Superior temporal gyrus (tissue), 1 donor: ENCODE measurements around the gene DEDD2.

Experiments used
- DNase-seq: peaks from one replicate; pipeline ENCODE4 v3.0.0-alpha.2; 2016; ENCODE audit errors: extremely low spot score

The DEDD2 gene

DNA sequence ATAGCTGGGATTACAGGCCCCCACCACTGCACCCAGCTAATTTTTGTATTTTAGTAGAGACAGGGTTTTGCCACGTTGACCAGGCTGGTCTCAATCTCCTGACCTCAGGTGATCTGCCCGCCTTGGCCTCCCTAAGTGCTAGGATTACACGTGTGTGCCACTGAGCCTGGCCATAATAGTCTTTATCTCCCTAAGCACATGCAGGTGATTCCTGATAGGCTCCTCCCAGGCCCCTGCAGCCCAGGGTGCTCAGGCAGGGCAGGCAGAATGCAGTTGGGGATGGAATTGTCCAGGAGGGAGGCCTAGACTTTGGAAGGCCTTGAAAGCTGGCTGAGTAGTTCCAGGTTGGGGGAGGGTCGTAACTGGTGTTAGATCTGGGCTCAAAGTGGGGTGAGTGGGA lies 11.2 kb upstream of the DEDD2 start:
- DNase-seq, result no peak

DNA sequence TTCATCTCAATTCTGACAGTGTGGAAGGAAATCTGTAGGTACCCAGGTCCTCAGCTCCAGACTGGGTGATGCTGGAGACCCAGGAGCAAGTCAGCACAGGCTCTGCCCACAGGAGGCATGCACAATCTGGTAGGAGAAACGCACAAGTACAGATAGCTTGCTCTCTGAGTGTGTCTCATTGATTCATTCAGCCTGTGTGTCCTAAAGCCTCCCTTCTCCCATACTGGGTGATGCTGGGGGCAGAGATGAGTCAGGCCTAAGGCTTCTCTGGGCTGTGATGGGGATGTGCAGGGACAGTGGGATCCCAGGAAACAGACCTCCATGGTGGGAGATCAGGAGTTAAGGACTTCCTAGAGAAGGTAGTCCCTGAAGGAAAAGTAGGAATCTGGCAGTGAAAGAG lies 9.4 kb upstream of the DEDD2 start:
- no peak for DNase-seq

- DNase-seq, result no peak
These were observed 8.3 kb upstream of the DEDD2 start for GRCh38 chr19:42225718-42226292.

DNA sequence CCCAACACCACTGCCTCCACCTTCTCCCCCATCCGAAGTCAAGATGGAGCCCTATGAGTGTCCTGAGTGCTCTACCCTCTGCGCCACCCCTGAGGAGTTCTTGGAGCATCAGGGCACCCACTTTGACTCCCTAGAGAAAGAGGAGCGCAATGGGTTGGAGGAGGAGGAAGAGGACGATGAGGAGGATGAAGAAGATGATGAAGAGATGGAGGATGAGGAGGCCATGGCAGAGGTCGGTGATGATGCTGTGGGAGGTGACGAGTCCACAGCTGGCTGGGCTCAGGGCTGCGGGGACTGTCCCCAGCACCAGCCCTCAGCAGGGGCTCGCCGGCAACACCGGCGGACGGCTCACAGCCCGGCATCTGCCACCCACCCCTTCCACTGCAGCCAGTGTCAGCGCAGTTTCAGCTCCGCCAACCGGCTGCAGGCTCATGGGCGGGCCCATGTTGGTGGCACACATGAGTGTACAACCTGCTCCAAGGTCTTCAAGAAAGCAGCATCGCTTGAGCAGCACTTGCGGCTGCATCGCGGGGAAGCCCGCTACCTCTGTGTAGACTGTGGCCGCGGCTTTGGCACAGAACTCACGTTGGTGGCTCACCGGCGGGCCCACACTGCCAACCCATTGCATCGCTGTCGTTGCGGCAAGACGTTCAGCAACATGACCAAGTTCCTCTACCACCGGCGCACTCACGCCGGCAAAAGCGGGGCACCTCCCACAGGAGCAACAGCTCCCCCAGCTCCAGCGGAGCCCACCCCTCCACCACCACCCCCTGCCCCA lies 7.7 kb upstream of the DEDD2 start:
- DNase-seq, result no peak

- no peak for DNase-seq
These were observed 3.2 kb upstream of the DEDD2 start for GRCh38 chr19:42220751-42221097.

- peak; percentile 98 for DNase-seq
These were observed 2.6 kb upstream of the DEDD2 start, which contains the start of gene ZNF526 for GRCh38 chr19:42219812-42220750. ZNF526 (plus strand) TSS chr19:42220312; CDS start chr19:42224404, 4,092 bp downstream.

- peak; percentile 14 for DNase-seq
These were observed 591 bp downstream of the DEDD2 start for GRCh38 chr19:42216653-42217519.

- DNase-seq, result no peak
These were observed 2.5 kb downstream of the DEDD2 start for GRCh38 chr19:42214810-42215485.

- no peak for DNase-seq
These were observed 4.6 kb downstream of the DEDD2 start for GRCh38 chr19:42212886-42213285.

- no peak for DNase-seq
These were observed 8.9 kb downstream of the DEDD2 start for GRCh38 chr19:42208612-42209011.

GRCh38 chr19:42207767-42208271 lies 9.7 kb downstream of the DEDD2 start:
- DNase-seq, result no peak

DNA sequence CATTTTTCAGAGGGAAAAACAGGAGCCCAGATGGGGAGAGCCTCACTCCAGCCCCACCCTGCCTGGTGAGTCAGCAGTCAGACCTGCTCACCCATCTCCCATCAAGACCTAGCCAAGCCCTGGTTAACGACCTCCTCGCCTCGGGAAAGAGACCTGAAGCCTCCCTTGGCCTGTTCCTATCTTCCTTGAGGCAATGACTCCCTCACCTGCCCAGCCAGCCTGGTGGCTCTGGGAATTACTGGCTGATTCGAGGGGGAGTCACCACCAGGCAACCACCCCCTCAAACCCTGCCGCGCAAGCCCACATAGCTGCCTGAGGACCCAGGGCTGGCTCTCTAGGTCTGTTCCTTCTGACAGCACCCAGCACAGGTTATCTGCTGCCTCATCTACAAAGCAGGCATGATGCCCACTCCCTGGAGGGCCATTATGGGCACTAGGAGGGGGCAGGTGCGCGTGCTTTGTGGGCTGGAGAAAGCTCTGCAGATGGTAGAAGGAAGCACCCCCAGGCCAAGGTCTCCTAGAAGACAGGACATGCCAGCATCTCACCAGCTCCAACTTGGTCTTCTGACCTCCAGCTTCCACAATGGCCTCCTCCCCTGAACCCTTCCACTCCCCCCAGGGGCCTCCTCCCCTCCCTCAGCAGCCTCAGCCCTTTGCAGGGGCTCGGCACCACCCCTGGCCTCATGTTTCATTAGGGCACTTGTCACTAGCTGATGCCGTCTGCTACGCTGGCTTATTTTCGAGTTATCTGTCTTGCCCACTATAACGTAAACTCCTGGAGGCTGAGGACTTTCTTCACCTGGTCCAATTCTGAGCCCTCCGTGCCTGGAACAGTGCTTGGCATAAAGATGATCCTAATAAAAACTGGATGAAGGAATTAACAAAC lies 10.4 kb downstream of the DEDD2 start:
- DNase-seq, result no peak

DNA sequence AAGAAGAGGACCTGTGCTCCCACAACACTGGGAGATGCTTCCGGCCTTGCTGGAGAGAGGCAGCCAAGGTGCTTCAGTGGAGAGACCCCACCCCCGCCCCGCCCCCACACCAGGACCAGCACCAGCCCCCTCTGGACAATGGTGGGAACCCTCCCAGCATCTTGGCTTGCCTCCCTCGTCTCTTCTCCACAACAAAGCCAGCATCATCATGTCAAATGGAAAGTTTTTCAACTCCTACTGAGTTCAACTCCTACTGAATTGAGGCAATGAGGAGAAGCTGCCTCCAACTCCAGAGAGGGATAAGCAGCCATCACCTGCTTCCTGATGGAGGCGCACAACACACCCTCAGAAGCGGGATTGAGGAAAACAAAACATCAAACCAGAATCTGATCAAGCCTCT lies 12.8 kb downstream of the DEDD2 start:
- DNase-seq, result no peak

- no peak for DNase-seq
These were observed 13.8 kb downstream of the DEDD2 start for GRCh38 chr19:42203700-42204099.

GRCh38 chr19:42202290-42202880 lies 15.1 kb downstream of the DEDD2 start:
- DNase-seq, result no peak

DNA sequence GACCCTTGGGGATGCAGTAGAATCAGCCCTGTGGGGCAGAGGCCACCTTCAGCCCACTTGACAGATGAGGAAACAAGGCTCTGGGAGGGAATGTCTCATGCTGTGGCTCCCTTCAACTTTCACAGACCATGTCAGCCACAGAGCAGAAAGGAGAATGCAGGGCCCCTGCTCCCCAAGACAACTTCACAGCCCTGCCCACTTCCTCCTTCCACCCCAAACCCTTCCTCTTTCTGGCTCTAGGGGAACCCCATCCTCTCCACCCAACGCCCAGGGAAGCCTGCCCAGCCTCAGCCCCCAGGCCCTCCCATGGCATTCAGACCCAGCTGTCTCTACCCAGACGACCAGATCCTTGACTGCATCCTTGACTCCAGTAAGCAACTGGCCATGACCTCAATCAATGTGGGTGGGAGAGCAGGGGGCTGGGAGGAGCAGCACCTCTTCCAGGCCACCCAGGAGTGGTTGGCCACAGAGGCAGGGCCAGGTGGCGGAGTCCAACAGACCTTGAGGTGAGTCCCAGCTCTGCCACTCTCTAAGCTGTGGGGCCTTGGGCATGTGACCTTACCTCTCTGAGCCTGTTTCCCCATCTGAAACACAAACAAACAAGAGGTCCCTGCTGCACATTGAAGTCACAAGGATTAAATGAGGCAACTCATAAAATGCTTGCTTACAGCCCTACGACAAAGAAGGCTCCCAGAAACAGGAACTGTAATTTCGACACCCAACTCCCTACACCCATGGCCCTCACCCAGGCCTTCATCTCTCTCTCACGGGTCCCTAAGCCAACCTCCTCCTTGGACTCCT lies 15.8 kb downstream of the DEDD2 start:
- DNase-seq, result no peak

GRCh38 chr19:42200116-42200715 lies 17.3 kb downstream of the DEDD2 start:
- DNase-seq, result no peak
